Stimulated activated CD8-positive, alpha-beta memory T cell treated with anti-CD3 and anti-CD28 coated beads, Interleukin-12 subunit alpha, Interleukin-12 subunit beta, amount 100 ng/mL, for 4 hours (primary cell): ENCODE data around the gene ECE2.
A peak's percentile ranks its signal among the peaks of the same experiment; 100 is the strongest.

Experiments
- DNase-seq: peaks from one replicate; pipeline ENCODE4 v3.0.0-alpha.2; 2020; ENCODE audit warnings: low read depth

The ECE2 gene

GRCh38 chr3:184275961-184276910 lies at the start of gene ECE2:
Gene ECE2 (plus strand): TSS chr3:184276022. CDS start chr3:184276154, 132 bp downstream.
- no peak for DNase-seq

- DNase-seq = peak; percentile 32
These were observed 48.3 kb upstream of the ECE2 start for GRCh38 chr3:184227481-184227935.

GRCh38 chr3:184228376-184229137 lies 47.3 kb upstream of the ECE2 start:
- DNase-seq = no peak

DNA sequence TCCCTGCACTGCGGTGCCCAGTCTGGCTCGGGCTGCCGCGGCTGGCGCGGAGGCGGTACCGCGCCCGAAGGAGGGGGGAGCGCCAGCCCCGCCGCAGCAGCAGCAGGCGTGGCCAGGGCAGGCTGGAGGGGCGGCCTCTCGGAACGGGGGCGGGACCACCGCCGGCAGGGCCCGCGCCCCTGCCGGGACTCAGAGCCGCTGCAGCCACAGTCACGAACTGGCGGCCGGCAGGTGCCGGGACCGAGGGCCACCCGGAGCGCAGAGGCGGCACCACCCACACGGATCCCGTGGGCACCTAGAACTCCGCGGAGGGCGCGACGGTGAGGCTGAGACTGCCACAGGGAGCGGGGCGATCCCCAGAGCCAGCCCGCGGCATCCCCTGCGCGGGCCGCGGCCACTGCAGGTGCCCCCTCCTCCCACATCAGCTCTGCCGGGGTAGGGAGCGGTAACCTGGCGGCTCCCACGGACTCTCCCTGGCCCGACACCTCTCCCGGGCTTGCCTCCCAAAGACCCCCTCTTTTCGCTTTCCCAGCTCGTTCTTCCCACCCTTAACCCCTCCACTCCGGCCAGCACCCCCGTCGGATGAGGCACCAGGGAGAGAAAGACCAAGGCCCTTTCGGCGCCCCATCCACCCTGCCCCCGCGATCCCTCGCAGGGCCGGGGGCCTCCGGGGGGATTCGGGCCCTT lies 46.3 kb upstream of the ECE2 start, which contains the start of gene VWA5B2:
VWA5B2 (plus strand) TSS at position 192 of the 687 bp plus-strand sequence. CDS start 944 bp downstream, outside the sequence.
- DNase-seq = peak; percentile 68

DNA sequence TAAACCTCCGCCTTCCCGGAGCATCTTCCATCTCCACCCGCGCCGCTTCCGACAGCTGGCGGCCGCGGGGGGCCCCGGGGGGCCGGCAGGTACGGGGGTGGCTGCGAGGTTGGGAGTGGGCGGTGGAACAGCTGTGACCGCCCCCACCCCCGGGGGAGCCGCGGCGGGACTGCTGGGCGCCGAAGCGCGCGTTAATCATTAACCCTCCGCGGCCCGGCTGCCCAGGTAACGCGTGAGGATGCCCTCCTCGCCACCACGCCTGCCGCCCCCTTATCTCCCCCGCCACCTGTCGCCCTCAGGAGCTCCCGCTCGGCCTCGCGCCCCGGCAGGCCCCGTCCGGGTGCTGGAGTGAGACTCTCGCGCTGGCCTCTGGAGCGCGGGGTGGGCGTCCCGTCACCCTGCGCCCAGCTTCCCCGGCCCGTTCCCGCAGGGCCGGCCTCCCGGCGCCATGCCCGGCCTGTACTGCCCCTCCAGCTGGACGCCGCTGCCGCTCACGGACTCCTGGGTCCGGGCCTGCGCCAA lies 45.7 kb upstream of the ECE2 start:
- no peak for DNase-seq

DNA sequence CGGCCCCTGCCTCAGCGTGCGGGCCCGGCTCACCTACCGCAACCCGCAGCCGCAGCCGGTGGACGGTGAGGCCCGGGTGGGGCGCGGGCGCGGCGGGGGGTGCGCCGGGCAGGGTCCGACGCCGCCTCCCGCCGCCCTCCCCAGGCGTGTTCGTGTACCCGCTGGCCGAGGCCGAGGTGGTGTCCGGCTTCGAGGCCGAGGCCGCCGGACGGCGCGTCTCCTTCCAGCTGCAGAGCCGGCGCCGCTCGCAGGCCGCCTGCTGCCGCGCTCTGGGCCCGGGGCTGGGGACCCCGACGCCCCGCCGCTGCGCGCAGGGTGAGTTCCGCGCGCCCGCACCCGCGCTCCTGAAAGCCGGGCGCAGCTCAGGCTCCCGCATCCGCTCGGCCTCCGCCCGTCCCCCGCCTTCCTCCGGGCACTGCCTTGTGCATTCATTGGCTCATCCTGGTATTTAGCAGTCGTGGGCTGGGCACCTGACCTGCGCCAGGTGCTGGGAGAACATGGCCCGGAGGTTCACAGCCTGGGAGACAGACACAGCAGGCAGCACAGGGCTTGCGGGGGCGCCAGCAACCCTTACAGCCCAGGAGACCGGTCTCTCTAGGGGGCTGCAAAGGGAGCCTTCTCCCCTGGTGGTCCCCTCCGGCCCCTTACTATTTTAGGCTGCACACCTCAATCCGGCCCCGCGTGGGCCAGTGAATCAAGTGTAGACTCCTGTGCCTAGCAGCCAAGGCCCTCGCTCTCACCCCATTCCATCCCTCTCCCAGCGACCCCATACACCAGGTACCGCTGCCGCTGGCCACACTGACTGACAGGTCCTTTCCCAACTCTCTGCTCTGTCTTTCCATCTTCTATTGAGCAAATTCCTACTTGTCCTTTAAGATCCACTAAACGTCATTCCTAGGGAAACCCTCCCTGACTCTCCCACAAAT lies 45.0 kb upstream of the ECE2 start:
- no peak for DNase-seq

- DNase-seq = no peak
These were observed 44.2 kb upstream of the ECE2 start for GRCh38 chr3:184231671-184232070.

- no peak for DNase-seq
These were observed 42.5 kb upstream of the ECE2 start for GRCh38 chr3:184233127-184233843.

DNA sequence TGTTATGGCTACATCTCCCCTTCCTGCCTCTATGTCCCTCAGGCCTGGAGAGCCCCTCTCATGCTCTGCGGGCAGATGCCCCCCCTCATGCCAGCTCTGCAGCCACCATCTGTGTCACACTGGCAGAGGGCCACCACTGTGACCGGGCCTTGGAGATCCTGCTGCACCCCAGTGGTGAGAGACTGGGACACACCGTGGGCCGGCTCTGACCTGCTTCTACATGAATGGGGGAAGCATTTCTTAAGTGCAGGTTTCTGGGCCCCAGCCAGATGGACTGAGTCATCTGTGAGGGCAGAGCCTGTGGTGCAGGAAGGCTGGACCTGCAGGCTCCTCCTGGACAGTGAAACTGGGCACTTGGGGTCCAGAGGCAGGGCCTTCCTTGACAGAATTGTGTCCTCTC lies 41.6 kb upstream of the ECE2 start:
- no peak for DNase-seq

- no peak for DNase-seq
These were observed 41.0 kb upstream of the ECE2 start for GRCh38 chr3:184234671-184235380.

DNA sequence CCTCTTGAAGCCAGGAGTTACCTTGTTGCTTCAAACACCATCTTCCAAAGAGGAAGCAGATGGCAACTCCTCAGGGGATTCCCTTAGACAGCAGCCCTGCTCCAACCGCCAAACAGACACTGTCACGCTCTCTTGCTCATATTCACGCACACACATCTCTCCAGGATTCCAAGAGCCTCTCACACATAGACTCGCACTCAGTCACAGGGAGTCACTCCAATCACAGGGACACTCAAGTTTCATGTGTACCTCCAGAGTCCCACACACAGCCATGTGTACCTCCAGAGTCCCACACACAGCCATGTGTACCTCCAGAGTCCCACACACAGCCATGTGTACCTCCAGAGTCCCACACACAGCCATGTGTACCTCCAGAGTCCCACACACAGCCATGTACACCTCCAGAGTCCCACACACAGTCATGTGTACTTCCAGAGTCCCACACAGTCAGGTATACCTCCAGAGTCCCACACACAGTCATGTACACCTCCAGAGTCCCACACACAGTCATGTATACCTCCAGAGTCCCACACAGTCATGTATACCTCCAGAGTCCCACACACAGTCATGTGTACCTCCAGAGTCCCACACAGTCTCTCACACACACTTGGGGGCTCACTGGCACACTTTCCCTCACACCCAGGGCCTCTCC lies 40.3 kb upstream of the ECE2 start:
- DNase-seq = no peak

- DNase-seq = no peak
These were observed 39.8 kb upstream of the ECE2 start for GRCh38 chr3:184236033-184236410.

- no peak for DNase-seq
These were observed 39.2 kb upstream of the ECE2 start for GRCh38 chr3:184236636-184237035.

DNA sequence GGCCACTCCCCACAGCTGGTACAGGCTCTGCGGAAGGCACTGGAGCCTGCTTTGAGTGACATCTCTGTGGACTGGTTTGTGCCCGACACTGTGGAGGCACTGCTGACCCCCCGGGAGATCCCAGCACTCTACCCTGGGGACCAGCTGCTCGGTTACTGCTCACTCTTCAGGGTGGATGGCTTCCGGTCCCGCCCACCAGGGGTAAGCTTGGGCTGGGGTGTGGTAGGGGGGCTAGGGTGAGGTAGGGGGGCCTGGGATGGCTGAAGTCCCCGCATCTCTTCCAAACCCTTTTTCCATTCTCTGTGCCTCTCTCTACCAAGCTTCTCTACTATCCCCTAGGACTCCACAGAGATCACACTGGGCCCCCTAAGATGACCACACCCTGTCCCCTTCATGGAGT lies 38.6 kb upstream of the ECE2 start:
- DNase-seq = no peak

DNA sequence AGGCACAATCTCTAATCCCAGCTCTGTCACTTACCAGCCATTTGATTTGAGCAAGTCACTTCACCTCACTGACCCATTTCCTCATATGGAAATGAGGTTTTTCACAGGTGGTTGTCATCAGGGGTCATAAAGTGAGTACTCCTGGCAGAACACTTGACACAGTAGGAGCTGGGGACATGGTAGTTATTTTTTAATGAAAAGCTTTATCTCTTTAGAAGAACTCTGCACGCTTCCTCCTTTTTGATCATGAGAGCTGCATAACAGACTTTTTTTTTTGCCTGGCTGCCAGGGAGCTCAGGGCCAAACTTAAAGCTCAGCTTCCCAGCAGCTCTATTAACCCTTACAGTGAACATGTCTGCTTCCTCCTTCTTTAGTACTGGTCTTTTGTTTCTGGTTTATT lies 38.0 kb upstream of the ECE2 start:
- no peak for DNase-seq

DNA sequence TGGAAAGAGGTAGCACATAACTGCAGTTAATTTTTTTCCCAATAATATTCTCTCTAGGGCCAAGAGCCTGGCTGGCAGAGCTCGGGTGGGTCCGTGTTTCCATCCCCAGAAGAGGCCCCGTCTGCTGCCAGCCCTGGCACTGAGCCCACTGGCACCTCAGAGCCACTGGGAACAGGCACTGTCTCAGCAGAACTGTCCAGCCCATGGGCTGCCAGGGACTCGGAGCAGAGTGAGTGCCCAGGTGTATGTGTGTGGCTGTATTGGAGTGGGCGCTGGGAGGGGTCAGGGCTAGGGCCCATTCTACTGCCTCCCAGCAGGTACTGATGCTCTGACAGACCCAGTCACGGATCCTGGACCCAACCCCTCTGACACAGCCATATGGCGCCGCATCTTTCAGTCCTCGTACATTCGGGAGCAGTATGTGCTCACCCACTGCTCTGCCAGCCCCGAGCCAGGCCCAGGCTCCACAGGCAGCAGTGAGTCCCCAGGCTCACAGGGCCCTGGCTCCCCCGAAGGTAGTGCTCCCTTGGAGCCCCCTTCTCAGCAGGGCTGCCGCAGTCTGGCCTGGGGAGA lies 37.5 kb upstream of the ECE2 start:
- DNase-seq = no peak

DNA sequence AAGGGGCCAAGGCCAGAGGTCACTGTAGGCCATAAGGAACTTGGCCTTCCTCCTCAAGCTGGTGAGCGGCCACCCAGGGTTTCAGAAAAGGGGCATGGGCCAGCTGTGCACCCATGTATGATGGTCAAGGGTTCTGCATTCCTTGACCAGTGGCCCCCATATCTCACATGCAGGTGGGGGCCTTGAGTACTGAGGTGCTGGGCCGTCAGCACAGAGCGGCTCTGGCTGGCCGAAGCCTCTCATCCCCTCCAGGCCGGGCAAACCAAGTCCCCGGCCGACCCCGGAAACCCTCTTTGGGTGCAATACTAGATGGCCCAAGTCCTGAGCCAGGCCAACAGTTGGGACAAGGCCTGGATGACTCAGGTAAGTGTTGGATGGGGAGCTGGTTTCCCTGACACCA lies 36.6 kb upstream of the ECE2 start:
- DNase-seq = no peak

DNA sequence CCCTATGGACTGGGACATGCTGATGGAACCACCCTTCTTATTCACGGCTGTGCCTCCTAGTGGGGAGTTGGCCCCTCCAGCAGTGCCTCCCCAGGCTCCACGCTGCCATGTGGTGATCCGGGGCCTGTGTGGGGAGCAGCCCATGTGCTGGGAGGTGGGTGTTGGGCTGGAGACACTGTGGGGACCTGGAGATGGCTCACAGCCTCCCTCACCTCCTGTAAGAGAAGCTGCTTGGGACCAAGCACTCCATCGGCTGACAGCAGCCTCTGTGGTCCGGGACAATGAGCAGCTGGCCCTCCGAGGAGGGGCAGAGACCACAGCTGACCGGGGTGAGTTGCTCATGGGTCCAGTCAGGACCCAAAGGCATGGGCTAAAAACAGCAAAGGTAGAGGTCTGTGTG lies 36.1 kb upstream of the ECE2 start:
- DNase-seq = no peak
